ENCODE data around the gene ZDBF2. TPM values are rescaled to one million over a fixed set of nuclear protein-coding genes. Genes with fewer than 3 reads are reported as not detected.

The ZDBF2 gene
- polyA plus RNA-seq, 1 donor (not counting 4 experiments of a cell fraction or from before 2014, with no cell fraction given), result 4.1 TPM

DNA sequence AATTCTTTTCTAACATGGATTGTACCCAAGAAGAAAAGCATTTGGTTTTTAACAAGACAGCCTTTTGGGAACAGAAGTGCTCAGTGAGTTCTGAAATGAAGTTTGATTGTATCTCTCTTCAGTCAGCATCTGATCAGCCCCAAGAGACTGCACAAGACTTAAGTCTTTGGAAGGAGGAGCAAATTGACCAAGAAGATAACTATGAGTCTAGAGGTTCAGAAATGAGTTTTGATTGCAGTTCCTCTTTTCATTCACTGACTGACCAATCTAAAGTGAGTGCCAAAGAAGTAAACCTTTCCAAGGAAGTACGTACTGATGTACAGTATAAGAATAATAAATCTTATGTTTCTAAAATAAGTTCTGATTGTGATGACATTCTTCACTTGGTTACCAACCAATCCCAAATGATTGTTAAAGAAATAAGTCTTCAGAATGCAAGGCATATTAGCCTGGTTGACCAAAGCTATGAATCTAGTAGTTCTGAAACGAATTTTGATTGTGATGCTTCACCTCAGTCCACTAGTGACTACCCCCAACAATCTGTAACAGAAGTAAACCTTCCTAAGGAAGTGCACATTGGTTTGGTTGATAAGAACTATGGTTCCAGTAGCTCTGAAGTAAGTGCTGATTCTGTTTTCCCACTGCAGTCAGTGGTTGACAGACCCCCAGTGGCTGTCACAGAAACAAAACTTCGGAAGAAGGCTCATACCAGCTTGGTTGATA lies 31.2 kb downstream of the ZDBF2 start:
- no peak for TF ChIP-seq EZH2 (IDR thresholded peaks at IDR 0.05; ENCODE audit: low read length)
- TF ChIP-seq, protein P1, sequence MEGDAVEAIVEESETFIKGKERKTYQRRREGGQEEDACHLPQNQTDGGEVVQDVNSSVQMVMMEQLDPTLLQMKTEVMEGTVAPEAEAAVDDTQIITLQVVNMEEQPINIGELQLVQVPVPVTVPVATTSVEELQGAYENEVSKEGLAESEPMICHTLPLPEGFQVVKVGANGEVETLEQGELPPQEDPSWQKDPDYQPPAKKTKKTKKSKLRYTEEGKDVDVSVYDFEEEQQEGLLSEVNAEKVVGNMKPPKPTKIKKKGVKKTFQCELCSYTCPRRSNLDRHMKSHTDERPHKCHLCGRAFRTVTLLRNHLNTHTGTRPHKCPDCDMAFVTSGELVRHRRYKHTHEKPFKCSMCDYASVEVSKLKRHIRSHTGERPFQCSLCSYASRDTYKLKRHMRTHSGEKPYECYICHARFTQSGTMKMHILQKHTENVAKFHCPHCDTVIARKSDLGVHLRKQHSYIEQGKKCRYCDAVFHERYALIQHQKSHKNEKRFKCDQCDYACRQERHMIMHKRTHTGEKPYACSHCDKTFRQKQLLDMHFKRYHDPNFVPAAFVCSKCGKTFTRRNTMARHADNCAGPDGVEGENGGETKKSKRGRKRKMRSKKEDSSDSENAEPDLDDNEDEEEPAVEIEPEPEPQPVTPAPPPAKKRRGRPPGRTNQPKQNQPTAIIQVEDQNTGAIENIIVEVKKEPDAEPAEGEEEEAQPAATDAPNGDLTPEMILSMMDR (optimal IDR thresholded peaks at IDR 0.05 in 1 of 3, IDR thresholded peaks at IDR 0.05 in 1 of 3, conservative IDR thresholded peaks at IDR 0.05 in 1 of 3; ENCODE audit: extremely low read depth in 1 of 3, insufficient read depth in 2 of 3, low read length in 3 of 3), result no peak
- H3K4me2 ChIP-seq (ENCODE audit: control insufficient read depth, extremely low read depth, insufficient read depth, low read depth, low read length), result no peak overlapping the region
- FAIRE-seq (no peak), DNase-seq (ENCODE audit: low read depth, low spot score) (no peak)
- H3K79me2 ChIP-seq (ENCODE audit: control insufficient read depth, insufficient read depth, low read length), result no peaks in the 10 kb centered on the region
- no peak overlapping the region for H3K27ac ChIP-seq (ENCODE audit: control insufficient read depth, insufficient read depth, low read length)
- no peak overlapping the region for H3K4me3 ChIP-seq (ENCODE audit: control insufficient read depth in 2 of 3, extremely low read depth in 1 of 3, insufficient read depth in 2 of 3, low read depth in 1 of 3, low read length in 3 of 3)
- dilution Hi-C loops (cut with MboI; ENCODE audit: extremely low pct_ligation_motif_present, low sequenced_read_pairs), result no loop called here
- H3K9me3 ChIP-seq (ENCODE audit: control insufficient read depth, low read depth, low read length), result no peaks in the 10 kb centered on the region
- H4K20me1 ChIP-seq (ENCODE audit: control insufficient read depth, extremely low read depth, insufficient read depth, low read length), result no peaks in the 10 kb centered on the region
- H3K36me3 ChIP-seq (ENCODE audit: control insufficient read depth in 2 of 2, extremely low read depth in 1 of 2, insufficient read depth in 2 of 2, low read length in 2 of 2), result no peaks in the 10 kb centered on the region
- no peaks in the 10 kb centered on the region for H3K4me1 ChIP-seq (ENCODE audit: control insufficient read depth, extremely low read depth, insufficient read depth, low read length)
- H3K9me1 ChIP-seq (ENCODE audit: control insufficient read depth, extremely low read depth, insufficient read depth, low read length), result no peaks in the 10 kb centered on the region
- H3K27me3 ChIP-seq (ENCODE audit: control insufficient read depth, extremely low read depth, insufficient read depth, low read length), result no peaks in the 10 kb centered on the region
- H2AFZ ChIP-seq (ENCODE audit: control insufficient read depth, low read length), result no peak overlapping the region
- H3K9ac ChIP-seq (ENCODE audit: control insufficient read depth, extremely low read depth, insufficient read depth, low read length), result no peak overlapping the region

DNA sequence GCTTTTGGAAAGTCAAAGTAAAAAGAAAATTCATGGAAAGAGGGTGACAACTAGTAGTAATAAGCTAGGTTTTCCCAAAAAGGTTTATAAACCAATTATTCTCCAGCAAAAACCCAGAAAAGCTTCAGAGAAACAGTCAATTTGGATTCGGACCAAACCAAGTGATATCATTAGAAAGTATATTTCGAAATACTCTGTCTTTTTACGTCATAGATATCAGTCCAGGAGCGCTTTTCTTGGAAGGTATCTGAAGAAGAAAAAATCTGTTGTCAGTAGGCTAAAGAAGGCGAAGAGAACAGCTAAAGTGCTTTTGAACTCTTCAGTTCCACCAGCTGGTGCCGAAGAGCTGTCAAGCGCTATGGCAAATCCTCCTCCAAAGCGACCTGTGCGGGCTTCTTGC lies 36.6 kb downstream of the ZDBF2 start:
- FAIRE-seq (no peak), DNase-seq (ENCODE audit: low read depth, low spot score) (no peak)
- dilution Hi-C loops (cut with MboI; ENCODE audit: extremely low pct_ligation_motif_present, low sequenced_read_pairs), result no loop called here
- Histone ChIP-seq H3K27me3 (ENCODE audit: control insufficient read depth, extremely low read depth, insufficient read depth, low read length) (no peaks in the 10 kb centered on the region), H3K4me2 (ENCODE audit: control insufficient read depth, extremely low read depth, insufficient read depth, low read depth, low read length) (no peak overlapping the region), H4K20me1 (ENCODE audit: control insufficient read depth, extremely low read depth, insufficient read depth, low read length) (no peaks in the 10 kb centered on the region), H3K9ac (ENCODE audit: control insufficient read depth, extremely low read depth, insufficient read depth, low read length) (no peak overlapping the region), H3K4me1 (ENCODE audit: control insufficient read depth, extremely low read depth, insufficient read depth, low read length) (no peaks in the 10 kb centered on the region), H3K27ac (ENCODE audit: control insufficient read depth, insufficient read depth, low read length) (no peak overlapping the region), H3K4me3 (ENCODE audit: control insufficient read depth in 2 of 3, extremely low read depth in 1 of 3, insufficient read depth in 2 of 3, low read depth in 1 of 3, low read length in 3 of 3) (no peak overlapping the region), H3K9me3 (ENCODE audit: control insufficient read depth, low read depth, low read length) (no peaks in the 10 kb centered on the region), H2AFZ (ENCODE audit: control insufficient read depth, low read length) (no peak overlapping the region), H3K36me3 (ENCODE audit: control insufficient read depth in 2 of 2, extremely low read depth in 1 of 2, insufficient read depth in 2 of 2, low read length in 2 of 2) (no peaks in the 10 kb centered on the region), H3K79me2 (ENCODE audit: control insufficient read depth, insufficient read depth, low read length) (no peaks in the 10 kb centered on the region), H3K9me1 (ENCODE audit: control insufficient read depth, extremely low read depth, insufficient read depth, low read length) (no peaks in the 10 kb centered on the region)
- no peak for TF ChIP-seq EZH2 (IDR thresholded peaks at IDR 0.05; ENCODE audit: low read length)
- TF ChIP-seq, protein P1 (optimal IDR thresholded peaks at IDR 0.05 in 1 of 3, IDR thresholded peaks at IDR 0.05 in 1 of 3, conservative IDR thresholded peaks at IDR 0.05 in 1 of 3; ENCODE audit: extremely low read depth in 1 of 3, insufficient read depth in 2 of 3, low read length in 3 of 3), result no peak

Data from keratinocyte (primary cell).